Measurements from ENCODE around the gene STK32C. TPM values are rescaled to one million over a fixed set of nuclear protein-coding genes. Genes with fewer than 3 reads are reported as not detected.
A peak's percentile ranks its signal among the peaks of the same experiment; 100 is the strongest.

STK32C gene
- total and polyA plus RNA-seq, 2 of the 4 experiments (the other 2 are of a cell fraction), result 5.0 to 8.3 TPM

DNA sequence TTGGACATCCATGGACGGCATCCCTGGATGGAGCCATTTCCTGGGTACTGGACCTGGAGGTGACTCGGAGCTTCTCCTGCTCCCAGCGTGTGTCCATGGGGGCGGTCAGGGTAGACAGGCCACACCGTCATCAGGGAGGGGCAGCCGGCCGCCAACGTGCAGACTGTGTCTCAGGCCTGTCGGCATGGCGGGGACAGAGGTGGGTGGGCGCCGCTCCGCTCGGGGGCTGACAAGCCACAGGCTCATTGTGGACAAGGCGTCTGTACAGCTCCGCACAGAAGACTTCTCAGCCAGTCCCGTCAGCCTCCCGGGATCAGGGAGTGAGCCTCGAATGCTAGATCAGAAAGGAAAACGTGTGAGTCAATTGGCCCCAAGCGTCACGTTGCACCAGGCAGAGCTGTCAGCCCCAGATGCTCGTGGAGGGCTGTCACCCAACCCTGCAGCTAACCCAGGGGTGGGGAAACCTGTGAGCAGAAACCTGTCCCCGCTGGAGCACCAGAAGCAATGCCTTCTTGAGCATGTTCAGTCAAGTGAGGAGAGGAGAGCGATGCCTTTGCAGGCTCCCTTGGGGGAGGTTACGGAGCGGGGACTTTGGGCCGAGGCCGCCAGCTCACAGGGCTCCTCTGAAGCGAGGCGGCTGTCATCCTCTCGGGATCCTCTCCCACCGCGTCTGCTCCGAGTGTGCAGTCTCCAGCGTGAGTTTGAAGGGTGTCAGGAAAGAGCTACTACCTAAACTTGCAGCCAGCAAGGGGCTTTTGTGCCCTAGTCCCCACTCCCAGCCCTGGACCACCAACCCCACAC lies 137.0 kb downstream of the STK32C start:
- dilution Hi-C loops (cut with HindIII; ENCODE audit: low sequenced_read_pairs, unreplicated experiment) (no loop called here), intact Hi-C loops (cut with micrococcal nuclease) (no loop called here), in situ Hi-C loops (cut with MboI; ENCODE audit: low sequenced_read_pairs) (no loop called here)
- no peak overlapping the region for H3K4ac ChIP-seq (ENCODE audit: low read depth, low read length)
- no peak overlapping the region for H3K14ac ChIP-seq (replicated peaks; ENCODE audit: low read depth, low read length)
- H3K36me3 ChIP-seq (ENCODE audit: control insufficient read depth, insufficient read depth, low read length), result no peaks in the 10 kb centered on the region
- no peak overlapping the region for H3K4me2 ChIP-seq (ENCODE audit: low read depth, low read length)
- H3K27me3 ChIP-seq (ENCODE audit: control insufficient read depth, insufficient read depth, low read length), result peaks cover 17% of the 10 kb centered on the region
- ATAC-seq (ENCODE audit: low read depth), result no peak
- H3K9me3 ChIP-seq (ENCODE audit: control insufficient read depth, insufficient read depth, low read length), result no peaks in the 10 kb centered on the region; the same call in 1 of the 2 replicates
- no peaks in the 10 kb centered on the region for H3K9me1 ChIP-seq (ENCODE audit: insufficient read depth, low read length)
- H2AFZ ChIP-seq (replicated peaks; ENCODE audit: low read length, poor library complexity), result no peak overlapping the region
- no TSS peak for BruUV-seq (replicated peaks)
- H2AK5ac ChIP-seq (ENCODE audit: low read depth, low read length), result no peak overlapping the region
- DNase-seq, result no peak
- no peak overlapping the region for H4K91ac ChIP-seq (ENCODE audit: insufficient read depth, low read depth, low read length)
- no peak for TF ChIP-seq RFX5 (IDR thresholded peaks at IDR 0.05; ENCODE audit: low read depth, low read length)
- no peak for TF ChIP-seq CEBPB (IDR thresholded peaks at IDR 0.05; ENCODE audit: low read depth, low read length)
- no peak for TF ChIP-seq MXI1 (IDR thresholded peaks at IDR 0.05; ENCODE audit: borderline replicate concordance, low read depth, low read length)
- TF ChIP-seq, protein P1, sequence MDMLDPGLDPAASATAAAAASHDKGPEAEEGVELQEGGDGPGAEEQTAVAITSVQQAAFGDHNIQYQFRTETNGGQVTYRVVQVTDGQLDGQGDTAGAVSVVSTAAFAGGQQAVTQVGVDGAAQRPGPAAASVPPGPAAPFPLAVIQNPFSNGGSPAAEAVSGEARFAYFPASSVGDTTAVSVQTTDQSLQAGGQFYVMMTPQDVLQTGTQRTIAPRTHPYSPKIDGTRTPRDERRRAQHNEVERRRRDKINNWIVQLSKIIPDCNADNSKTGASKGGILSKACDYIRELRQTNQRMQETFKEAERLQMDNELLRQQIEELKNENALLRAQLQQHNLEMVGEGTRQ (IDR thresholded peaks at IDR 0.05; ENCODE audit: low read depth, low read length), result no peak
- no peak for TF ChIP-seq MAFK (IDR thresholded peaks at IDR 0.05; ENCODE audit: low read depth, low read length)
- TF ChIP-seq, protein P2, sequence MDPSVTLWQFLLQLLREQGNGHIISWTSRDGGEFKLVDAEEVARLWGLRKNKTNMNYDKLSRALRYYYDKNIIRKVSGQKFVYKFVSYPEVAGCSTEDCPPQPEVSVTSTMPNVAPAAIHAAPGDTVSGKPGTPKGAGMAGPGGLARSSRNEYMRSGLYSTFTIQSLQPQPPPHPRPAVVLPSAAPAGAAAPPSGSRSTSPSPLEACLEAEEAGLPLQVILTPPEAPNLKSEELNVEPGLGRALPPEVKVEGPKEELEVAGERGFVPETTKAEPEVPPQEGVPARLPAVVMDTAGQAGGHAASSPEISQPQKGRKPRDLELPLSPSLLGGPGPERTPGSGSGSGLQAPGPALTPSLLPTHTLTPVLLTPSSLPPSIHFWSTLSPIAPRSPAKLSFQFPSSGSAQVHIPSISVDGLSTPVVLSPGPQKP (IDR thresholded peaks at IDR 0.05; ENCODE audit: borderline replicate concordance, low read depth, low read length), result no peak
- TF ChIP-seq RCOR1 (IDR thresholded peaks at IDR 0.05; ENCODE audit: insufficient replicate concordance, low read length), result no peak
- no peak overlapping the region for H3K23ac ChIP-seq (ENCODE audit: low read depth, low read length)
- no peak overlapping the region for H2BK15ac ChIP-seq (ENCODE audit: low read depth, low read length)
- POLR2A ChIA-PET (ENCODE audit: unreplicated experiment), result no interaction called here
- H2BK20ac ChIP-seq (ENCODE audit: low read depth, low read length), result no peak overlapping the region
- H2BK5ac ChIP-seq (ENCODE audit: low read depth, low read length, poor library complexity, severe bottlenecking), result no peak overlapping the region
- H2AK9ac ChIP-seq (replicated peaks; ENCODE audit: low read depth, low read length, poor library complexity), result peak overlapping the region; percentile 24
- H3K56ac ChIP-seq (ENCODE audit: extremely low read depth, insufficient read depth, low read length), result no peak overlapping the region
- WGBS, 2 experiments (ENCODE audit: extremely low coverage in 2 of 2, insufficient read length in 1 of 2), result 66% methylated on average over 12 of the region's 36 CpGs; no CpG with 5 or more reads in 1 of the 2 experiments
- H2BK120ac ChIP-seq (ENCODE audit: low read depth, low read length), result no peak overlapping the region
- no peaks in the 10 kb centered on the region for H4K20me1 ChIP-seq (ENCODE audit: insufficient read depth, low read length)
- CTCF ChIA-PET, result no interaction called here
- no peak overlapping the region for H3K18ac ChIP-seq (ENCODE audit: low read depth, low read length)
- H4K5ac ChIP-seq (ENCODE audit: low read depth, low read length), result no peak overlapping the region
- no peak overlapping the region for H3K9ac ChIP-seq (ENCODE audit: low read depth, low read length)
- H3K4me1 ChIP-seq (ENCODE audit: control insufficient read depth, insufficient read depth, low read length), result no peaks in the 10 kb centered on the region
- H3K4me3 ChIP-seq (ENCODE audit: insufficient read depth, low read depth, low read length), result no peak overlapping the region
- no peaks in the 10 kb centered on the region for H3K79me1 ChIP-seq (ENCODE audit: low read depth in 1 of 2, low read length in 2 of 2)
- H4K8ac ChIP-seq (ENCODE audit: low read depth in 2 of 2, low read length in 2 of 2), result no peak overlapping the region
- H3K27ac ChIP-seq (ENCODE audit: insufficient read depth, low read length), result no peak overlapping the region
